SK-N-SH (cell line): Measurements from ENCODE around the gene CC2D2A.

ENCODE experiments used
- CTCF ChIP-seq: fragments of 200-600 bp; sonication (generic); IDR thresholded peaks from 2 replicates; pipeline ENCODE4 v1.6.1; 2017; ENCODE audit warnings: antibody characterized with exemption, mild to moderate bottlenecking, moderate library complexity
- EP300 ChIP-seq, 2 experiments: IDR thresholded peaks; 2 replicates each; pipeline versions ENCODE4 v1.4.0 to v1.6.1; 2012; ENCODE audit warnings: borderline replicate concordance in 1 of 2, low read depth in 1 of 2, low read length in 1 of 2
- FOXJ3 ChIP-seq: sonication (generic); formaldehyde crosslinking; IDR thresholded peaks from 2 replicates; pipeline ENCODE4 v1.5.1; 2020; ENCODE audit warnings: mild to moderate bottlenecking, missing genetic modification reagents
- MAX ChIP-seq: IDR thresholded peaks from 2 replicates; pipeline ENCODE4 v1.4.0; 2012; ENCODE audit warnings: low read depth
- POLR2AphosphoS5 ChIP-seq: IDR thresholded peaks from 2 replicates; pipeline ENCODE4 v1.6.1; 2012; ENCODE audit warnings: low read depth, low read length
- TAF1 ChIP-seq: IDR thresholded peaks from 2 replicates; pipeline ENCODE4 v1.6.1; 2012; ENCODE audit warnings: low read depth, mild to moderate bottlenecking, low read length, moderate library complexity, borderline replicate concordance
- TEAD4 ChIP-seq: IDR thresholded peaks from 2 replicates; pipeline ENCODE4 v1.4.0; 2012; ENCODE audit warnings: mild to moderate bottlenecking, borderline replicate concordance; ENCODE audit not compliant: insufficient read depth
- USF1 ChIP-seq: IDR thresholded peaks from 2 replicates; pipeline ENCODE4 v1.4.0; 2012; ENCODE audit warnings: low read depth, borderline replicate concordance

GRCh38 chr4:15502384-15502783 is 32.7 kb downstream of the CC2D2A start:
- TF ChIP-seq FOXJ3 (CRISPR knock-in tag): no peak
- TF ChIP-seq CTCF: no peak
- no peak for TF ChIP-seq USF1
- TF ChIP-seq MAX: no peak
- TF ChIP-seq TEAD4: no peak
- TF ChIP-seq POLR2AphosphoS5: no peak
- no peak for TF ChIP-seq TAF1
- no peak for TF ChIP-seq EP300 (IDR thresholded peaks at IDR 0.05; ENCODE audit: borderline replicate concordance in 1 of 2, low read depth in 1 of 2, low read length in 1 of 2)
